LoVo (cell line): Measurements from ENCODE around the gene EPHB1.
"Not testable (repeated sequence)": the region's sequence is repeated elsewhere in the genome, so short reads cannot be mapped to it uniquely, and the experiment has no call there.

ENCODE experiments used
- DNase-seq: peaks from one replicate; pipeline ENCODE4 v3.0.0-alpha.2; 2016; ENCODE audit warnings: low spot score

EPHB1 gene

DNA sequence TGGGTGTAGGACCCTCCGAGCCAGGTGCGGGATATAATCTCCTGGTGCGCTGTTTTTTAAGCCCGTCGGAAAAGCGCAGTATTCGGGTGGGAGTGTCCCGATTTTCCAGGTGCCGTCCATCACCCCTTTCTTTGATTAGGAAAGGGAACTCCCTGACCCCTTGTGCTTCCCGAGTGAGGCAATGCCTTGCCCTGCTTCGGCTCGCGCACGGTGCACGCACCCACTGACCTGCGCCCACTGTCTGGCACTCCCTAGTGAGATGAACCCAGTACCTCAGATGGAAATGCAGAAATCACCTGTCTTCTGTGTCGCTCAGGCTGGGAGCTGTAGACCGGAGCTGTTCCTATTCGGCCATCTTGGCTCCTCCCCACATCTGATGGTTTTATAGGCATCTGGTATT is 210.6 kb downstream of the EPHB1 start:
- DNase-seq, result not testable (repeated sequence)

DNA sequence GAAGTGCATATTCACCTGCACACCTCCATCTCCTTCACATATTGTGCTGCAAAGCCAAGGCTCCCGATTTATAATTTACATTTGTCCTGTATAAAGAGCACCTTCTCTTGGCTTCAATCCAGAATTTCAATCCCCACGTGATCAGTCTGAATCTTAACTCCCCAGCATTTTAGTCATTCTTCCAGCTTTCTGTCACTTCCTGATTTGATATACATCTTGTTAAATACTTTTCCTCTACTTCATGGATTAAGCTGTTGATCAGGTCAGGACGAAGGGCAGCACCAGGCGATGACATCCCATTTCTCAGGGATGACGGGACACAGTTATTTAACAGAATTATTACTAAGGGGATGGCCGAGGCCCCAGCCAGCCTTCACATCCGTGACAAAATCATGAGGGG is 212.5 kb downstream of the EPHB1 start:
- DNase-seq, result no peak

DNA sequence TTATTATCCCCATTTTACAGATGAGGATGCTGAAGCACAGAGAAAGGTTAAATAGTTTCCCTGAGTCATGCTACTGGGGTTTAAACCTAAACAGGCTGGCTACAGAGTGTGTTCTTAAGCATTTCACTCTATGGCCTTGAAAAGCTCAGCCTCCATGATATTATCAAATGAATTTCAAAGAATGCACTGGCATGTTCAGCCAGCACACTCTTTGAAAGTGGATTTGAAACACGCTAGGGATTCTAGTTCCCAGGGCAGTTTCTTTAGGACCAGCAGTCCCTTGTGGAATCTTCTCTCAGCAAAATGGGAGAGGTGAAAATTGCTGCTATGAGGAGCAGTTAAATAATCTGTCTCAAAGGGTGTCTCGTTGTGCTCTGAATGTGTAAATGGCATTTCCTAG is 213.3 kb downstream of the EPHB1 start:
- no peak for DNase-seq

DNA sequence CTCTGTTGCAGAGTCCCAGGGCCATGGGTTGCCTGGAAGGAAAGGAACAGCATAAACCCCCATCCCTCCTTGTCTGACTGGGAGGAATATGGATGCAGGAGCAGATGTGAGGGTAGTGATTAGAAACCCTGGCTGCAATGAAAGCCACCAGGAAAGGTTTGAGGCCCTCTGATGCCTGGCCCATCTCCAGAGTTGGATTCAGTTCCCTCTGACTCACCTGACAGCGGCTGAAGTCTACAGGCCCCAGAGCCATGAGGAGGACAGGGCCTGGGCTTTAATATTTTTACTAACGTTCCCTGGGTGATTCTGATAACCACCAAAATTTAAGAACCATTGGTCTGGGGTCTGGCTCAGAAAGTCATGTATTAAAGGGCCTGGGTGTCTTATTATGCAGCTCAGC is 214.0 kb downstream of the EPHB1 start:
- no peak for DNase-seq

DNA sequence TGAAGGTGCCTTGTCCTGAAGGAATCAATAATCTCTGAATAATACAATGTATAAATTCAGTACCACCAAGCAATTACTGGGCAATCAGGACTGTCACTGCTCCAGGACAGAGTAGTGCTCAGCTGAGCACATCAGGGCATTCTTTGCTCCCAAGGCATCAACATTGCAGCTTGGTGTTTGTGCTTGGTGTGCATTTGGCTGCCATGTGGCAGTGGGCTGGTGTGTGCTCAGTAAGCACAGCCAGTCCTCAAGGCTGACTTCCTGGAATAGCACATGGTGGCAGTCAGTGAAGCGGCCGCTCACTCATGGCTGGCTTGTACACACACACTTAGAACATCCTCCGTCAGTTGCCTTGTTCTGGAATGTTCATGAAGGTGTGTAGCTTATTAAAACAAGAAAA is 217.0 kb downstream of the EPHB1 start:
- DNase-seq, result no peak

DNA sequence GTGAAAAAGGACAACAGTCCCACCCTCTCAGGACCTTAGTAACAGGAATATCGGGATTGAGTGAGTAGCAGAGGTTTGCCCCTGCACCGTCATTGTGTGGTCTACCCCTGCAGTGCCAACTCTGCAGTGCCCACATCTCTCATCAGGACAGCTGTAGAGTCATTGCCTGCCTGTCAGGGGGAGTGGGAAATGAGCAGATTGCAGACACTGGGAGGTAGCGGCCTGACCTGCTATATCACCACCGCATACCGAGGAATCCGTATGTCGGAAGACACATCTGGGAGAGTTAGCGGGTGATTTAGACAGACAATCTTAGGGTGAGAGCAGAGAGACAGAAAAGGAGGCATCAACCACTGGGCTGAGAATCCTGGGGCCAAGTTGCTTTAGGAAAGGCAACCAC is 218.1 kb downstream of the EPHB1 start:
- no peak for DNase-seq

DNA sequence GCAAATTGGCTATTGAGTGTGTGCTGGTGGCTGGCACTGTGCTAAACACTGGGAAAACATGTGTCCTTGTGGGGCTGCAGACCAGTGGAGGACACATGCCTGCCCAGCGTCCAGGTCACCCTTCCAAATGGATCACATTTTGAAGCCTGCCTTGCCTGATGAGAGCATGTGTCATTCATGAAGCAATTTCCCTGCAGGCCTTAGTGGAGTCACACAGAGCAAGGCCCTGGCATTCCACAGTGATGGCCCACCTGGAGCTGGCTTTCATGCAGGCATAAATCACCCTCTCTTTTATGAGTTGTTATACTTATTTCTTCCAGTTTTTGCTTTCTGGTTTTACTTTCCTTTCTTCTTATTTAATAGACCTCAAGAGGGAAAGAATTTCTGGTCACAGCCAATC is 219.5 kb downstream of the EPHB1 start:
- no peak for DNase-seq

DNA sequence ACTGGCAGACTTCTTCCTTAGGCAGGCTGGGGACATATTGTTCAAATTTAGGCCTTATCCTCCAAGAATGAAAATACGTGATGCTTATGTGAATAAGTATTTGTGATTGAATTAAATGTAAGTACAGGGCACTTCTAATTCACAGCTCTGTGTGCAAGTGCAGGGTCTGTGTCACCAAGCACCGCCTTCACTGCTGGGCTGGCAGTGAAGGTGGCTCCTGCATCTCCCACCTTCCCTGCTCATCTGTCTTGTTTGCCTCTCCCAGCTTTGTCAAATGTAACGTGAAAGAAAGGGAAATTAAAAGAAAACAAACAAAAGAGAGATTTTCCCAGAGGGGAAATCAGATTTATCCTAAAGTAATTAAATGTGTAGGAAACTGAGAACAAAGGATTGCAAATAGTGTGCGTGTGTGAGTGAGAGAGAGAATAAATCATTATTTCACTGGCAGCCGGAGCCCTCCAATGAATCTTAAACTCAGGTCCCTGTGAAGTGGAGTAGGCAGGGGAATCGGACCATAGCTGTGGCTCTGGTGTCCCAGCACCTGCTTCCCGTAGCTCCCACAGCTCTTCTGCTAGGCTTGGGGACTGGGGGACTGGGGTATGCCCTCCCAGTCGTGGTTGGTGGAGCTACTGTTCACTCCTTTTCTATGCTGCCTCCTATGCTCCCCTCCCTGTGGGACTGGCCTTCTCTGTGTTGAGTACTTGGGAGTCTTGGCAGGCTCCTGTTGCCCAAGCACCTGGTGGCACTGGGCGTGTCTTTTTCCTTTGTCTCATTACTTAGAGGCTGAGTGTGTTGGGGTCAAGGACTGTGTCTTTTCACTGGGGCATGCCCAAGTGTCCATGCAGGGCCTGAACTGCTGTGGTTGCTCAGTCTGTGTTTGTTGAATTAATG is 222.2 kb downstream of the EPHB1 start:
- DNase-seq, result no peak

DNA sequence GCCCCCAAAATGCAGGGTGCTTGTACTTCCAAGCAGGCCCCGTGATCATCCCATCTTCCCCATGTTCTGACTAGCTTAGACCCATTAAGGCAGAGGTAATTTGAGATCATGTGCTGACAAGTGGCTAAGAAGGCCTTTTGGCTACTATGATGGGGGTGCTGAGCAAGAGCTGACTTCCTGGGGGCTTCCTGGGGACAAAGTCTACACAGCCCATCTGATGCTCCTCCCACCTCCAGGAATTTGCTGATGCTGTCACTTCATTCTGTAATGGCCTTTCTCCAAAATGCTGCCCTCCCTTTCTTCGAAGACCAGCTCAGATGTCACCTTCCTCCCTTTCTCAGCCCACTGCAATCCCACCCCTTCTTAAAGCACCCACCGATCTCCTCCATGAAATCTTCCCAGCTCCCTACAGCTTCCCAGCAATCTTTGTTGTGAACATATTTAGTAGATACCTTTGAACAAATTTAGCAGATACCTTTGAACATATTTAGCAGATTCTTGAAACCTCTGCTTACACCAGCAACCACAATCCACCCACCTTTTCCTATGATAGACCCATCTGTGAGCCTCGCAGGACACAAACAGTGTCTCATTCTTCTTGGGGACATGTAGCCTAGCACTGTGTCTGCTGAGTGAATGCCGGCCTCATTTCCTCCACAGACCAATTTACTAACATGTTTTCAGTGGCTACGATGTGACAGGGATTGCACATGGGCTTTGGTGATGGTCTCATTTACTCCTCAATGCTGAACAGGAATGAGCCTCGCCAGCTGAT is 223.3 kb downstream of the EPHB1 start:
- DNase-seq, result no peak

DNA sequence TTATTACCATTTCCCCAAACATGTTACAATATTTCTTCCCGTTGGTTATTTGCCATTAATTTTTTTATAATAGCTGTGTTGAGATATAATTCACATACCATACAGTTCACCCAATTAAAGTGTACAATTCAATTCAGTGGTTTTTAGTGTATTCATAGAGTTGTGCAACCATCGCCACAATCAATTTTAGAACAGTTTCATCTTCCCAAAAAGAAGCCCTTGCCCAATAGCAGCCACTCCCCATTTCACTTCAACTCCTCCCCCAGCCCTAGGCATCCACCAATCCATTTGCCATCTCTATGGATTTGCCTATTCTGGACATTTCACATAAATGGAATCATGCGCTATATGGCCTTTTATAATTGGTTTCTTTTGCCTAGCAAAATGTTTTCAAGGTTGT is 225.1 kb downstream of the EPHB1 start:
- DNase-seq, result no peak

DNA sequence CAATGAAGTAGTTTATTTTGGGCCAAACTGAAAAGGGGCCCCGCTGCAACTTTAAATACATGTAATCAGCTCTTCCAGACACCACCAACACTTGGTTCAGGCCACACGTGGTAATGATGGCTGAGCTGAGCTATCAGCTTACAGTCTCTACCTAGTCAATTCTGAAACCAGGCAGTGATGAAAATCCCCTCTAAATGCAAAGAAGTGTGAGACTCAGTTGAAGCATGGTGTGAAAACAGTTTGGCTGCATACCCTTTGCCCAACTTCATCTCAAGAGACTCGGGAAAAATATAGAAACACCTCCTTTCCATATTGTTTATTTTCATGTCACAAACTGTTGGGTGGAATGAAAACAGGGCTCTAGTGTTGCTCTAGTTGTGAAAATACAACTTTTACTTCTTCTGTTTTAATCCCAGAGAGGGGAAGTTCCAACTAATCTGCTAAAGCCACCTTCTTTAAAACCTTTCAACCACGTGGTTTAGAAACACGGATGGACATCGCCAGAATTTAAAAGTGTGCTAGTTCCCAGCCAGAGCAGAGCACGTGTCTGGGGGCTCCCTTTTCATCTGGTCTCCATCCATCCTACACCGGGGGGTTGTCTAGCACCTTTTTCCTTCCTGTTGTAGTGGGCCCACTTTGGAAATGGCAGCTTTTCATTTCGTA is 229.1 kb downstream of the EPHB1 start:
- no peak for DNase-seq

DNA sequence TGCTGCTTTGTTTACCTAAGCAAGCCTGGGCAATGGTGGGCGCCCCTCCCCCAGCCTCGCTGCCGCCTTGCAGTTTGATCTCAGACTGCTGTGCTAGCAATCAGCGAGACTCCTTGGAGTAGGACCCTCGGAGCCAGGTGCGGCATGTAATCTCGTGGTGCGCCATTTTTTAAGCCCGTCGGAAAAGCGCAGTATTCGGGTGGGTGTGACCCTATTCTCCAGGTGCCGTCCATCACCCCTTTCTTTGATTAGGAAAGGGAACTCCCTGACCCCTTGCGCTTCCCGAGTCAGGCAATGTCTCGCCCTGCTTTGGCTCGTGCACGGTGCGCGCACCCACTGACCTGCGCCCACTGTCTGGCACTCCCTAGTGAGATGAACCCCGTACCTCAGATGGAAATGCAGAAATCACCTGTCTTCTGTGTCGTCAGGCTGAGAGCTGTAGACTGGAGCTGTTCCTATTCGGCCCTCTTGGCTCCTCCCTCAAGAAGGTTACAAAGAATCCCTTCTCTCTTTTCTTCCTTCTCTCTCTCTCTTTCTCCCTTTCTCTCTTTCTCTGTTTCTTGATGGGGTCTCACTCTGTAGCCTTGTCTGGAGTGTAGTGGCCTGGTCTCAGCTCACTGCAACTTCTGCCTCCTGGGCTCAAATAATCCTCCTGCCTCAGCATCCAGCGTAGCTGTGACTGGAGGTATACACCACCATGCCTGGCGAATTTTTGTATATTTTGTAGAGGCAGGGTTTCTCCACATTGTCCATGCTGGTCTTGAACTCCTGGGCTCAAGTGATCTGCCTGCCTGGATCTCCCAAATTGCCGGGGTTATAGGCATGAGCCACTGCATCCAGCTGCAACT is 235.9 kb downstream of the EPHB1 start:
- not testable (repeated sequence) for DNase-seq

DNA sequence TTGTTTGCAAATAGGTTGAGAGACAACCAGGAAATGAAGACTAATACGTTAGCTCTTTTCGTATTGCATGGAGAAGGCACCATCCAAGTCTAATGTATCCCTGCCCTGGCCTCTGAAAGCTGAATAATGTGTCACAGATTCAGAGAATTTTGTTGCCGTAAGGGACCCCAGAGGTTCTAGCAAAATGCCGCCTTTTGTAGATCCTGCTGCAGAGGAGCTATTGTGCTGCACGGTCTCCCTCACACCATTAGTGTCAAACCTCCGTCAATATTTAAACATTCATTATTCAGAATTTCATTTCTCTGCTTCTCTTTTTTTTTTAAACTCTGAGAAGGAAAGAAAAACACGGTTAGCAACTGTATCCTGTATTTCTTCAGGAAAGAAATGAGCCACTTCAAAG is 238.7 kb downstream of the EPHB1 start:
- no peak for DNase-seq

DNA sequence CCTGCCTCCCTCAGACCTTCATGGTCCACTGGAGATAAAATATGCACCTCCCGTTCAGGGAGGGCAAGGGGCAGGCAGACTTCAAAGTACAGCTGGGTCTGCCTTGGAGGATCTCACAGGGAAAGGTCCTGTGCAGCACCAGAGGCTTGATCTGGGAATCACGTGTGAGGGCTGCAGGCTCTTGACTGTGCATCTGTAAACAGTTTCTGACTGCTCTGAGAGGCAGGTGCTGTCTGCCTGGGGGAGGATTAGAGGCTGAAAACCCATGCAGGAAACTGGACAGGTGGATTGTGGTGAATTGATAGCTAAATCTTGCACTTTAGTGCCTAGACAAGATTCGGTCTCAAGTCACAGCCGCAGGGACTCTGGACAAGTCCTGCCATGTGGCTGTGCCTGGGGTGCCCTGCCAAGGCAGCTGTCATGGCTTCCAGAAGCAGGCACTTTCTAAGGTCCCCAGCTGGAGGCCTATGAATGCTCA is 239.3 kb downstream of the EPHB1 start:
- no peak for DNase-seq

DNA sequence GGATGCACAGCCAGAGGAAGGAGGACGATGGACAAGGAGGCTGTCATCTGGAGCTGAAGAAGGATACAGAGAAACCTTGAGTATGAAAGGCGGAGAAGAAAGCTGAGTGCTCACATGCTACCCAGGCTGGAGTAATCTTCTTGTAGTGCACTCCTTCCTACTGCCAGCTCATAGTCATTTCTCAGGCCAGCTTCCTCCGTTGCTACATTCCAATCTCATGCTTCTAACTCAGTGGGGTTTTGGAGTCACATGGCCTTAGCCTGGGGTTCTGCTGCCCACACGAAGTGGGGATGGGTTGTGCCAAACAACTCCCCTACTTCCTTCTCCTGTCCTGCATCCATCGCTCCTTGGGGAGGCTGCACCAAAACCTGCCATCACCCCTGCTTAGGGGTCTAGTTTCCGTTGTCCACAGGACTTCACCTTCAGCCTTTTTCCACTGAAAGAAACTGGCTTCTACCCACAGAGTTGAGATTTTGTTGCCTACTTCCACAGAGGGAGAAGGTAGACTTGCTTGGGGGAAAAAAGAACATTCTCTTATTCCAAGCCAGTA is 239.9 kb downstream of the EPHB1 start:
- DNase-seq, result no peak

DNA sequence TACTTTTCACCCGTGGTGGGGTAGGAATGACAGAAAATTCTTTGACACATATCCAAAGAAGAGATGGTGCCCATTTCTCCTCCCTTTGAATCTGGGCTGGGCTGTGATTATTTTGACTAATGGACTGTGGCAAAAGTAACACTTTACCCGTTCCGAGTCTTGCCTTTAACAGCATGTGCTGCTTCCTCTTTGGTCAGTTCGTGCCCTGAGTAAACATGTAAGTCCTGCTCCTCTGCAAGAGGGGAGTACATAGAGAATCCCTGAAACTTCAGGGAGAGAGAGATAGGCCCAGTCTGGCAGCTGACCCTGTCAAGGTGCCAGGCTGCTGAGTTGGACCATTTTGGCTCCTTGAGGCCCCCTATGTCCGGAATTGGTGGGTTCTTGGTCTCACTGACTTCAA is 243.1 kb downstream of the EPHB1 start:
- no peak for DNase-seq

DNA sequence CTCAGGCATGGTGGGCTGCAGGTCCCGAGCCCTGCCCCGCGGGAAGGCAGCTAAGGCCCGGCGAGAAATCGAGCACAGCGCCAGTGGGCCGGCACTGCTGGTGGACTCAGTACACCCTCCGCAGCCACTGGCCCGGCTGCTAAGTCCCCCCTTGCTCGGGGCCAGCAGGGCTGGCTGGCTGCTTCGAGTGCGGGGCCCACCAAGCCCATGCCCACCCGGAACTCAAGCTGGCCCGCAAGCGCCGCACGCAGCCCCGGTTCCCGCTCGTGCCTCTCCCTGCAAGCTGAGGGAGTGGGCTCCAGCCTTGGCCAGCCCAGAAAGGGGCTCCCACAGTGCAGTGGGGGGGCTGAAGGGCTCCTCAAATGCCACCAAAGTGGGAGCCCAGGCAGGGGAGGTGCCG is 244.5 kb downstream of the EPHB1 start:
- not testable (repeated sequence) for DNase-seq

DNA sequence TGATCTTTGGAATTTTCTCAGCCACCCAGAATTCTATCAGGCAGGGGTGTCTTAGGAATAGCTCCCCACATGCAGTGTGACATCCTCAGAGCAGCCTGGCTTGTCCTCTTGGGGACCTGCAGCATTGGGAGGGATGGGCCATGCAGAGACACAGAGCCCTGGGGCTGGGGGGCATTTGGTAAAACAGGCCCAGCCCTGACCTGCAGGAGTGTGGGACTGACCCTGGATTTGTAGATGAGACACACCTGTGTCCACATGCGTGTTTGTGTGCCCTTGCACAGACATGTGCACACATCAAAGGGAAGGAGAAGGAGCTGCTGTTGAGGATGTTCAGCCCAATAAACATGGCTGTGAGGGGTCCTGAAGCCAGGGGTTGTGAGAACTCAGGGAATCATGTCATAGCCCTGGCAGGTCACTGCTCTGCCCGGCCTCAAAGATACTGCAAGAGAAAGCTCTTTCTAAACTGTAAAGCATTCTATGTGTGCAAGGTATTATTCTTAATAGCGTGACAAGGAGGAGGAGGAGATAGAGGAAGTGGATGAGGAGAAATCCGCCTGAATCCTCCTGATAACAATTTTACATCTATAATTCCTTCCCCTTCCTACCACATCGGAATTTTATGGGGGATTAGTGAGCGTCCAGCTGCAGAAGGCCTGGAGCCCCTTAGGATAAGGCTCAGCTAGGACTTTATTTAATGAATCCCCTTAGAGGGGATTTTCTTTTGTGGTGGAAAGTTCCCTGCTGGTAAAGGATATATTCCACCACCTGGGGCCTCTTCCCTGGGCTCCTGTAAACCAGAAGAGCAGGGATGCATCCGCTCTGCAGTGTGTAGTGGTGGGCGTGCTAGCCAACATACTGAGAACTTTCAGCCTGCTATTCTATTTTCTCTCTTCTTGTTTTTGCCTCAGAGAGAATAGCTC is 245.5 kb downstream of the EPHB1 start:
- DNase-seq, result no peak

DNA sequence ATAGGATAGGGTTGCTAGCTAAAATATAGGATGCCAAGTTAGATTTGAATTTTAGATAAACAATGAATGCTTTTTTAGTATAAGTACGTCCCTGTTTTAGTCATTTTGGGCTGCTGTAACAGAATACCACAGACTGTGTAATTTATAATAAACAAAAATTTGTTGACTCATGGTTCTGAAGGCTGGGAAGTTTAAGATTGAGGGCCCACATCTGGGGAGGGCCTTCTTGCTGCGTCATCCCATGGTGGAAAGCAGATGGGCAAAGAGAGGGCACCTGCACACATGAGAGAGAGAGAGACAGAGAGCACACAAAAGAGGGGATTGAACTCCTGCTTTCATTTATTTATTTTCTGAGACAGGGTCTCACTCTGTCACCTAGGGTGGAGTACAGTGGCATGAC is 246.5 kb downstream of the EPHB1 start:
- no peak for DNase-seq

DNA sequence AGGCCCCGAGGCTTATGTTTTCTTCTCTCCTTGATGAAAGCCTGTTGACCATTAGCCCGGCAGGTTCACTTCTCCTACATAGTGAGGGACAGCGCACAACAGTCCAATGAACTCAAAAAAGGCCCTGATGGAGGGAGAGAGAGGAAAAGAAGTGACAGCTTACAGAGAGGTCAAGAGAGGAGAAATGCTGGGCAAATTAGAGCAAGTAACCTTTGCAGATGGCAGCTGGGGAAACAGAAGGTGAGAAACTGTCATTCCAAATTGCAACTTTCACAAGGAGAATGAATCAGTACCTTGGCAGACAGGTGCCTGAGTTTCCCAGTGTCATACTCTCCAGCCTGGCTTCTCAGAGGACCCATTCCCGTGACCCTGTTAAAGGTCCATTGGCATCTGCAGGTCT is 252.0 kb downstream of the EPHB1 start:
- no peak for DNase-seq
